OCI-LY3 (cell line): ENCODE data around the gene GNAI1.

Experiments
- H2AFZ ChIP-seq: fragments of 200-600, 300-600 bp; shearing (Covaris generic); 2 replicates; pipeline ENCODE4 v1.6.0; 2014; ENCODE audit warnings: antibody characterized with exemption, low read depth, low read length
- H3K27ac ChIP-seq: fragments of 200-600, 300-600 bp; sonication (generic); 2 replicates; pipeline ENCODE4 v1.5.1; 2014; ENCODE audit warnings: mild to moderate bottlenecking, low read length, moderate library complexity, mixed read lengths
- H3K27me3 ChIP-seq: fragments of 200-600, 300-600 bp; sonication (generic); 2 replicates; pipeline ENCODE4 v1.6.1; 2014; ENCODE audit warnings: low read depth, low read length, mixed read lengths
- H3K36me3 ChIP-seq: fragments of 200-600, 300-600 bp; sonication (generic); replicated peaks from 2 replicates; pipeline ENCODE3; 2014; ENCODE audit warnings: low read depth, low read length, mixed read lengths
- H3K4me1 ChIP-seq: fragments of 300-600, 200-600 bp; sonication (generic); 2 replicates; pipeline ENCODE4 v1.6.1; 2014; ENCODE audit warnings: low read length, mixed read lengths
- H3K4me2 ChIP-seq: fragments of 200-600, 300-600 bp; sonication (generic); 2 replicates; pipeline ENCODE4 v1.6.1; 2014; ENCODE audit warnings: low read length, mixed read lengths
- H3K4me3 ChIP-seq: fragments of 300-600, 200-600 bp; sonication (generic); 2 replicates; pipeline ENCODE4 v1.5.1; 2014; ENCODE audit warnings: antibody characterized with exemption, mild to moderate bottlenecking, low read length, moderate library complexity
- H3K79me2 ChIP-seq: fragments of 300-600, 200-600 bp; shearing (Covaris generic); 2 replicates; pipeline ENCODE4 v1.6.1; 2014; ENCODE audit warnings: mild to moderate bottlenecking, low read length, mixed read lengths
- H3K9ac ChIP-seq: fragments of 300-600, 200-600 bp; shearing (Covaris generic); 2 replicates; pipeline ENCODE4 v1.6.0; 2014; ENCODE audit warnings: mild to moderate bottlenecking, low read length, moderate library complexity
- H3K9me3 ChIP-seq: fragments of 200-600, 300-600 bp; shearing (Covaris generic); 2 replicates; pipeline ENCODE4 v1.6.1; 2014; ENCODE audit warnings: low read length, mixed read lengths; ENCODE audit not compliant: insufficient read depth
- H4K20me1 ChIP-seq: fragments of 200-600, 300-600 bp; sonication (generic); 2 replicates; pipeline ENCODE4 v1.6.1; 2016; ENCODE audit warnings: low read length, mixed read lengths; ENCODE audit not compliant: insufficient read depth
- CTCF ChIP-seq: fragments of 200-600, 300-600 bp; sonication (generic); IDR thresholded peaks from 2 replicates; pipeline ENCODE4 v1.5.1; 2014; ENCODE audit warnings: antibody characterized with exemption, low read length, low read depth
- EZH2phosphoT487 ChIP-seq: fragments of 200-600 bp; shearing (Covaris generic); IDR thresholded peaks from 2 replicates; pipeline ENCODE4 v1.6.1; 2018; ENCODE audit warnings: antibody characterized with exemption, mixed run types, low read depth

The GNAI1 gene

GRCh38 chr7:80241671-80242070, 107.0 kb downstream of the GNAI1 start:
- H3K36me3 ChIP-seq = no peaks in the 10 kb centered on the region
- no peaks in the 10 kb centered on the region for H3K4me1 ChIP-seq
- no peak overlapping the region for H3K4me3 ChIP-seq
- H3K9ac ChIP-seq = no peak overlapping the region
- no peak for TF ChIP-seq EZH2phosphoT487
- no peak for TF ChIP-seq CTCF
- H3K27ac ChIP-seq = no peak overlapping the region
- no peak overlapping the region for H2AFZ ChIP-seq
- H3K9me3 ChIP-seq = no peaks in the 10 kb centered on the region
- H3K4me2 ChIP-seq = no peak overlapping the region
- H4K20me1 ChIP-seq = no peaks in the 10 kb centered on the region
- H3K27me3 ChIP-seq = no peaks in the 10 kb centered on the region
- no peaks in the 10 kb centered on the region for H3K79me2 ChIP-seq

DNA sequence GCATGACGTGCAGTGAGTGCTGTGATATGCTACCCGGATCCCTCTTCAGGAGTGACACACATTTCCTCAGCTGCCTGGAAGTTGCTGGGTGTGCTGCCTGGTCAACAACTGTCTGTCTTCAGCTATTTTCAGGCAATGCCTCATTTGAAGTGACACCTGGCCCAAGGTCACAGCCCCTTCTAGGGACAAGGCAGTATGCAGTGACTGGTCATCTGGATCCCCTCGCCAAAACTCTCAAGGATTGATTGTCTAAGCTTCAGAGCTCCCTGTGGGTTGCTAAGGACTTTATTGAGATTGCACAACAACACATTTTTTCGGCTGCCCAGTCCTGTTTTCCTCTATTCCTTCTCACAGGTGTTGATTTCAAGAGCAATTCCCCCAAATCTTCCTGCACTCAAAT, 108.8 kb downstream of the GNAI1 start:
- H4K20me1 ChIP-seq = no peaks in the 10 kb centered on the region
- H3K27me3 ChIP-seq = no peaks in the 10 kb centered on the region
- no peak overlapping the region for H3K9ac ChIP-seq
- H3K27ac ChIP-seq = no peak overlapping the region
- H3K4me1 ChIP-seq = no peaks in the 10 kb centered on the region
- H3K36me3 ChIP-seq = no peaks in the 10 kb centered on the region
- H3K79me2 ChIP-seq = no peaks in the 10 kb centered on the region
- no peaks in the 10 kb centered on the region for H3K9me3 ChIP-seq
- TF ChIP-seq EZH2phosphoT487 (no peak), CTCF (no peak)
- H2AFZ ChIP-seq = no peak overlapping the region
- H3K4me3 ChIP-seq = no peak overlapping the region
- no peak overlapping the region for H3K4me2 ChIP-seq

- H3K9me3 ChIP-seq = no peaks in the 10 kb centered on the region
- H2AFZ ChIP-seq = no peak overlapping the region
- H3K79me2 ChIP-seq = no peaks in the 10 kb centered on the region
- no peaks in the 10 kb centered on the region for H4K20me1 ChIP-seq
- H3K9ac ChIP-seq = no peak overlapping the region
- no peaks in the 10 kb centered on the region for H3K4me1 ChIP-seq
- no peaks in the 10 kb centered on the region for H3K36me3 ChIP-seq
- TF ChIP-seq EZH2phosphoT487 = no peak
- H3K27ac ChIP-seq = no peak overlapping the region
- H3K27me3 ChIP-seq = no peaks in the 10 kb centered on the region
- no peak overlapping the region for H3K4me2 ChIP-seq
- H3K4me3 ChIP-seq = no peak overlapping the region
Measured at GRCh38 chr7:80244206-80244916, 109.7 kb downstream of the GNAI1 start.

- TF ChIP-seq EZH2phosphoT487 (no peak), CTCF (no peak)
- H3K27ac ChIP-seq = no peak overlapping the region
- H2AFZ ChIP-seq = no peak overlapping the region
- no peaks in the 10 kb centered on the region for H3K4me1 ChIP-seq
- H3K9me3 ChIP-seq = no peaks in the 10 kb centered on the region
- H3K36me3 ChIP-seq = no peaks in the 10 kb centered on the region
- H3K4me2 ChIP-seq = no peak overlapping the region
- H3K27me3 ChIP-seq = no peaks in the 10 kb centered on the region
- H3K9ac ChIP-seq = no peak overlapping the region
- no peaks in the 10 kb centered on the region for H4K20me1 ChIP-seq
- no peak overlapping the region for H3K4me3 ChIP-seq
- no peaks in the 10 kb centered on the region for H3K79me2 ChIP-seq
Measured at GRCh38 chr7:80247144-80247543, 112.5 kb downstream of the GNAI1 start.
